ENCODE data around the gene ADAMTS8. TPM values are rescaled to one million over a fixed set of nuclear protein-coding genes. Genes with fewer than 3 reads are reported as not detected.

The ADAMTS8 gene
- total RNA-seq, 6 experiments from 2014 or later: not detected

DNA sequence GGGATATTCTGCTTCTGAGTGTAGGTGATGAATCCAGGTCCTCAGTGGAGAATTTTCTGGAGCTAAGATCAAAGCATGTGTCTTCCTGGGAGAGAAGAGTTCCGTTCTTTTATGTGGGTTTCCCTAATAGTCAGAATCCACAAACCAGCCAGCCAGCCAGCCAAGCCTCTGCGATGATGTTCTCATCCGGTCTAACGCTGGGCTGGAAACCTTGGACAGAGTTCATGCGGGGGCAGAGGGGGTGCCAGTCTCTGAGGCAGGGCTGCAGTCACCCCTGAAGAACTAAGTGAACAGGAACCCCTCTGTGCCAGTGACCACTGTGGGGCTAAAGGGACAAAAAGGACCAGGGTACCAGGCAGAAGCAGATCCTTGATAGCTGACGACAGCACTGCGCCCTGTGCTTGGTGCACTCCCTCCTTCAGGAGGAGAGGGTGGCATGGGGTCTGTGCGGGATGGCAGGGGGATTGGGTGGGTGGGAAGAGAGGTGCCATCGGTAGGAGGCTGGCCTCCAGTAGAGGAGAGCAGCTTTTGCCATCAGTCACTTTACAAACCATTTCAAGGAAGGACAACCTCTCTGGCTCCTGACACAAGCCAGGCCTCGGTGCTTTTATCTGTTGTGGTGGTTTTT, 47.1 kb upstream of the ADAMTS8 start:
- TF ChIP-seq CTCF (IDR thresholded peaks at IDR 0.05): no peak
- Mint-ChIP-seq H3K4me3 (no peak overlapping the region), H3K9me3 (no peaks in the 10 kb centered on the region), H3K27me3 (ENCODE audit: insufficient read depth) (peaks cover 1% of the 10 kb centered on the region; the same call in 1 of the 2 replicates), H3K36me3 (ENCODE audit: low read depth) (peaks cover 4% of the 10 kb centered on the region; the same call in 1 of the 2 replicates), H3K4me1 (ENCODE audit: low read depth) (0 out of 2 replicates have a peak, but pooled peaks cover 6% of the 10 kb centered on the region), H3K27ac (no peak overlapping the region)
- no peak for DNase-seq

- Mint-ChIP-seq H3K27me3 (ENCODE audit: insufficient read depth) (peaks cover 1% of the 10 kb centered on the region; the same call in 1 of the 2 replicates), H3K4me1 (ENCODE audit: low read depth) (0 out of 2 replicates have a peak, but pooled peaks cover 6% of the 10 kb centered on the region), H3K9me3 (no peaks in the 10 kb centered on the region), H3K27ac (no peak overlapping the region), H3K36me3 (ENCODE audit: low read depth) (peaks cover 4% of the 10 kb centered on the region; the same call in 1 of the 2 replicates), H3K4me3 (no peak overlapping the region)
- DNase-seq: no peak
- TF ChIP-seq CTCF (IDR thresholded peaks at IDR 0.05): no peak
These were observed 46.4 kb upstream of the ADAMTS8 start for GRCh38 chr11:130474637-130475400.

GRCh38 chr11:130473795-130474377, 45.5 kb upstream of the ADAMTS8 start:
- no peak for TF ChIP-seq CTCF (IDR thresholded peaks at IDR 0.05)
- no peak for DNase-seq
- H3K4me1 Mint-ChIP-seq (ENCODE audit: low read depth): 0 out of 2 replicates have a peak, but pooled peaks cover 6% of the 10 kb centered on the region
- peaks cover 4% of the 10 kb centered on the region; the same call in 1 of the 2 replicates for H3K36me3 Mint-ChIP-seq (ENCODE audit: low read depth)
- no peak overlapping the region for H3K27ac Mint-ChIP-seq
- peaks cover 1% of the 10 kb centered on the region; the same call in 1 of the 2 replicates for H3K27me3 Mint-ChIP-seq (ENCODE audit: insufficient read depth)
- H3K4me3 Mint-ChIP-seq: no peak overlapping the region
- no peaks in the 10 kb centered on the region for H3K9me3 Mint-ChIP-seq

- Mint-ChIP-seq H3K9me3 (no peaks in the 10 kb centered on the region), H3K4me1 (ENCODE audit: low read depth) (0 out of 2 replicates have a peak, but pooled peaks cover 6% of the 10 kb centered on the region), H3K27me3 (ENCODE audit: insufficient read depth) (peaks cover 1% of the 10 kb centered on the region; the same call in 1 of the 2 replicates), H3K27ac (no peak overlapping the region), H3K36me3 (ENCODE audit: low read depth) (peaks cover 4% of the 10 kb centered on the region; the same call in 1 of the 2 replicates), H3K4me3 (no peak overlapping the region)
- no peak for DNase-seq
- no peak for TF ChIP-seq CTCF (IDR thresholded peaks at IDR 0.05)
These were observed 44.8 kb upstream of the ADAMTS8 start for GRCh38 chr11:130473056-130473794.

DNA sequence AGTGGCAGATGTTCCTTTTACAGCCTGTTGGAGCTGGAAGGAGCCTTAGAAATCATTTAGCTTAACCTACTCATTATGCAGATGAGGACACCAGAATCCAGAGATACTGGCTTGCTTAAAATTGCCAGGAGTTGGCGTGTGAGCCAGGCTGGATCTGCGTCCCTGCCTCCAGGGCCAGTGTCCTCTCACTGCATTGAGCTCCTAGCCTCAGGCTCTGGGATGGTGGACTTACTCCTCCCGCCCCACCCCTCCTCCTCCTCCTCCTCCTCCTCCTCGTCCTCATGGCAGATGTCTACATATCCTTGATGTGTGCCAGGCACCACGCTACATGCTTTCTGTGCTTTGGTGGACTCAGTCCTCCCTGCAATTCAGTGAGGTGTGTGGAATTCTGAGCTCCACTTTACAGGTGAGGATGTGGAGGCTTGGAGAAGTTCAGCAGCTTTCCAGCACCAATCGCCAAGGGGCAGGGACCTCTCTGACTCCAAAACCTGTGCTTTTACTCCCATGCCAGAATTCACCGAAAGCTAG, 44.1 kb upstream of the ADAMTS8 start:
- no peaks in the 10 kb centered on the region for H3K9me3 Mint-ChIP-seq
- DNase-seq: no peak
- no peak for TF ChIP-seq CTCF (IDR thresholded peaks at IDR 0.05)
- no peak overlapping the region for H3K4me3 Mint-ChIP-seq
- no peak overlapping the region for H3K27ac Mint-ChIP-seq
- H3K4me1 Mint-ChIP-seq (ENCODE audit: low read depth): 0 out of 2 replicates have a peak, but pooled peaks cover 6% of the 10 kb centered on the region
- no peaks in the 10 kb centered on the region; the same call in 1 of the 2 replicates for H3K27me3 Mint-ChIP-seq (ENCODE audit: insufficient read depth)
- H3K36me3 Mint-ChIP-seq (ENCODE audit: low read depth): peaks cover 4% of the 10 kb centered on the region; the same call in 1 of the 2 replicates

All from HFFc6 (cell line).